Neural cell (in vitro differentiated cells): ENCODE data around the gene SERPINH1. TPM values are rescaled to one million over a fixed set of nuclear protein-coding genes. Genes with fewer than 3 reads are reported as not detected.
A peak's percentile ranks its signal among the peaks of the same experiment; 100 is the strongest.

Experiments used
- H2AFZ ChIP-seq: fragments of 200-600, 300-800 bp; sonication (generic), shearing (Covaris generic); 2 replicates; pipeline ENCODE4 v1.6.0; 2014; ENCODE audit warnings: low read depth, mild to moderate bottlenecking, antibody characterized with exemption, low read length, moderate library complexity
- H3F3A ChIP-seq: fragments of 200-600 bp; shearing (Covaris generic); 2 replicates; pipeline ENCODE4 v1.6.1; 2016; ENCODE audit warnings: mild to moderate bottlenecking, moderate library complexity, mixed read lengths, antibody characterized with exemption, low read length; ENCODE audit not compliant: insufficient read depth, poor library complexity, severe bottlenecking
- H3K27ac ChIP-seq: fragments of 200-600, 300-800 bp; sonication (generic), shearing (Covaris generic); 2 replicates; pipeline ENCODE4 v1.5.1; 2014; ENCODE audit warnings: mild to moderate bottlenecking, low read length, moderate library complexity
- H3K27me3 ChIP-seq: fragments of 300-800, 200-600 bp; sonication (generic), shearing (Covaris generic); 2 replicates; pipeline ENCODE4 v1.6.0; 2014; ENCODE audit warnings: mild to moderate bottlenecking, low read depth, low read length, moderate library complexity; ENCODE audit not compliant: insufficient read depth
- H3K36me3 ChIP-seq: fragments of 300-800, 200-600 bp; sonication (generic), shearing (Covaris generic); 2 replicates; pipeline ENCODE4 v1.5.1; 2014; ENCODE audit warnings: mild to moderate bottlenecking, antibody characterized with exemption, low read length, moderate library complexity; ENCODE audit not compliant: insufficient read depth
- H3K4me2 ChIP-seq: fragments of 300-800, 200-600 bp; sonication (generic), shearing (Covaris generic); 2 replicates; pipeline ENCODE4 v1.6.0; 2014; ENCODE audit warnings: mild to moderate bottlenecking, low read length
- H3K4me3 ChIP-seq: fragments of 300-800, 200-600 bp; sonication (generic), shearing (Covaris generic); 2 replicates; pipeline ENCODE4 v1.5.1; 2014; ENCODE audit warnings: mild to moderate bottlenecking, low read length, moderate library complexity
- H3K79me2 ChIP-seq: fragments of 200-600 bp; shearing (Covaris generic); replicated peaks from 2 replicates; pipeline ENCODE4 v1.6.0; 2014; ENCODE audit warnings: mild to moderate bottlenecking, low read length, moderate library complexity; ENCODE audit not compliant: insufficient read depth
- H3K9ac ChIP-seq: fragments of 300-800, 200-600 bp; sonication (generic), shearing (Covaris generic); 2 replicates; pipeline ENCODE4 v1.6.1; 2016; ENCODE audit warnings: mild to moderate bottlenecking, low read length, mixed read lengths
- H3K9me2 ChIP-seq: fragments of 200-600 bp; shearing (Covaris generic); 2 replicates; pipeline ENCODE4 v1.6.1; 2016; ENCODE audit warnings: mild to moderate bottlenecking, low read length, mixed read lengths; ENCODE audit not compliant: insufficient read depth
- H3K9me3 ChIP-seq: fragments of 200-600, 300-800 bp; sonication (generic), shearing (Covaris generic); 2 replicates; pipeline ENCODE4 v1.6.1; 2016; ENCODE audit warnings: mild to moderate bottlenecking, mixed run types, low read length, moderate library complexity, mixed read lengths
- H4K20me1 ChIP-seq: fragments of 200-600 bp; shearing (Covaris generic); 2 replicates; pipeline ENCODE4 v1.6.1; 2016; ENCODE audit warnings: mild to moderate bottlenecking, mixed run types; ENCODE audit not compliant: insufficient read depth
- CTCF ChIP-seq: fragments of 450-650 bp; IDR thresholded peaks from 2 replicates; pipeline ENCODE4 v1.5.1; 2014; ENCODE audit warnings: antibody characterized with exemption, mild to moderate bottlenecking, moderate library complexity; ENCODE audit not compliant: poor library complexity, severe bottlenecking
- EP300 ChIP-seq: fragments of 450-650 bp; conservative IDR thresholded peaks from 2 replicates; pipeline ENCODE4 v1.6.1; 2014; ENCODE audit warnings: antibody characterized with exemption, mild to moderate bottlenecking, moderate library complexity; ENCODE audit not compliant: poor library complexity, severe bottlenecking
- EZH2 ChIP-seq: fragments of 200-600, 300-800 bp; shearing (Covaris generic), sonication (generic); IDR thresholded peaks from 2 replicates; pipeline ENCODE4 v1.6.1; 2014; ENCODE audit warnings: antibody characterized with exemption, low read length, borderline replicate concordance, mild to moderate bottlenecking; ENCODE audit not compliant: insufficient read depth, poor library complexity, severe bottlenecking
- MXI1 ChIP-seq: fragments of 450-650 bp; conservative IDR thresholded peaks from 2 replicates; pipeline ENCODE4 v1.6.1; 2014; ENCODE audit warnings: antibody characterized with exemption, mild to moderate bottlenecking; ENCODE audit not compliant: poor library complexity, severe bottlenecking
- POLR2AphosphoS5 ChIP-seq: IDR thresholded peaks from 2 replicates; pipeline ENCODE4 v1.6.1; 2012
- RAD21 ChIP-seq: fragments of 450-650 bp; conservative IDR thresholded peaks from 2 replicates; pipeline ENCODE4 v1.6.1; 2014; ENCODE audit warnings: antibody characterized with exemption, mild to moderate bottlenecking, moderate library complexity
- REST ChIP-seq: IDR thresholded peaks from 2 replicates; pipeline ENCODE4 v1.6.1; 2012; ENCODE audit warnings: borderline replicate concordance
- SMC3 ChIP-seq: fragments of 450-650 bp; conservative IDR thresholded peaks from 2 replicates; pipeline ENCODE4 v1.6.1; 2014; ENCODE audit warnings: antibody characterized with exemption, mild to moderate bottlenecking, moderate library complexity; ENCODE audit not compliant: poor library complexity
- TAF1 ChIP-seq: IDR thresholded peaks from 2 replicates; pipeline ENCODE4 v1.6.1; 2012; ENCODE audit warnings: low read depth
- polyA plus RNA-seq: library from polyadenylated mRNA; depleted of rRNA; stranded (reverse); fragments of >200 nt; gene quantifications from 2 replicates; pipeline ENCODE4 v1.2.3, GENCODE V29; 2014

The SERPINH1 gene
- polyA plus RNA-seq, 1 donor from 2014 or later = 16.1 TPM

- Histone ChIP-seq H3K27ac (peak overlapping the region; percentile 45), H3K27me3 (no peaks in the 10 kb centered on the region), H3F3A (no peaks in the 10 kb centered on the region), H3K79me2 (no peaks in the 10 kb centered on the region), H4K20me1 (no peaks in the 10 kb centered on the region), H3K4me2 (no peak overlapping the region), H3K9me2 (no peaks in the 10 kb centered on the region), H2AFZ (no peak overlapping the region), H3K9ac (peak overlapping the region; percentile 59), H3K4me3 (peak overlapping the region; percentile 66), H3K9me3 (no peaks in the 10 kb centered on the region), H3K36me3 (no peaks in the 10 kb centered on the region)
- TF ChIP-seq REST (no peak), POLR2AphosphoS5 (no peak), CTCF (no peak)
Observed at GRCh38 chr11:75562836-75563484, 907 bp downstream of the SERPINH1 start.

- Histone ChIP-seq H3F3A (no peaks in the 10 kb centered on the region), H3K9me3 (no peaks in the 10 kb centered on the region), H3K27ac (peak overlapping the region; percentile 45), H3K4me2 (no peak overlapping the region), H3K36me3 (no peaks in the 10 kb centered on the region), H3K9ac (peak overlapping the region; percentile 59), H3K9me2 (no peaks in the 10 kb centered on the region), H2AFZ (no peak overlapping the region), H4K20me1 (no peaks in the 10 kb centered on the region), H3K79me2 (no peaks in the 10 kb centered on the region), H3K4me3 (peak overlapping the region; percentile 66), H3K27me3 (no peaks in the 10 kb centered on the region)
- no peak for TF ChIP-seq SMC3
- TF ChIP-seq POLR2AphosphoS5 = no peak
- no peak for TF ChIP-seq RAD21
- no peak for TF ChIP-seq EP300
- no peak for TF ChIP-seq MXI1
- TF ChIP-seq REST = no peak
- no peak for TF ChIP-seq TAF1
- no peak for TF ChIP-seq EZH2
- TF ChIP-seq CTCF = no peak
Observed at GRCh38 chr11:75563501-75563977, 1.5 kb downstream of the SERPINH1 start.
